GM23338 (cell line): ENCODE measurements around the gene SORL1-AS1.

Experiments used
- ATAC-seq: fragments of 200-7000 bp; cut with Tn5 transposase; 3 replicates; pipeline ENCODE4 v1.9.1; 2020
- DNase-seq: peaks from one replicate; pipeline ENCODE4 v3.0.0-alpha.2; 2015; ENCODE audit warnings: low spot score
- H2AFZ ChIP-seq: fragments of 200-600 bp; sonication (generic); 2 replicates; pipeline ENCODE4 v1.8.0; 2016; ENCODE audit warnings: antibody characterized with exemption, mild to moderate bottlenecking, moderate library complexity
- H3F3A ChIP-seq: fragments of 200-600 bp; sonication (generic); replicated peaks from 2 replicates; pipeline ENCODE4 v1.8.0; 2017; ENCODE audit warnings: antibody characterized with exemption, mixed run types, low read depth
- H3K27ac ChIP-seq: fragments of 200-600 bp; sonication (generic); 2 replicates; pipeline ENCODE4 v1.6.1; 2016; ENCODE audit warnings: low read depth
- H3K27me3 ChIP-seq: fragments of 200-600 bp; sonication (generic); 2 replicates; pipeline ENCODE4 v1.8.0; 2016; ENCODE audit warnings: mild to moderate bottlenecking, mixed run types, moderate library complexity; ENCODE audit not compliant: insufficient read depth
- H3K36me3 ChIP-seq: fragments of 200-600 bp; sonication (generic); 2 replicates; pipeline ENCODE4 v1.8.0; 2016; ENCODE audit warnings: mild to moderate bottlenecking; ENCODE audit not compliant: insufficient read depth
- H3K4me1 ChIP-seq: fragments of 200-600 bp; sonication (generic); 2 replicates; pipeline ENCODE4 v1.8.0; 2016; ENCODE audit warnings: mild to moderate bottlenecking, moderate library complexity; ENCODE audit not compliant: insufficient read depth
- H3K4me2 ChIP-seq: fragments of 200-600 bp; sonication (generic); 2 replicates; pipeline ENCODE4 v1.7.1; 2017; ENCODE audit warnings: mixed run types
- H3K4me3 ChIP-seq: fragments of 200-600 bp; sonication (generic); 2 replicates; pipeline ENCODE4 v1.6.1; 2016; ENCODE audit warnings: mixed run types
- H3K79me2 ChIP-seq: fragments of 200-600 bp; sonication (generic); replicated peaks from 2 replicates; pipeline ENCODE4 v1.8.0; 2017; ENCODE audit warnings: mild to moderate bottlenecking; ENCODE audit not compliant: insufficient read depth
- H3K9me2 ChIP-seq: fragments of 200-600 bp; sonication (generic); 2 replicates; pipeline ENCODE4 v1.8.0; 2017; ENCODE audit not compliant: insufficient read depth
- H4K20me1 ChIP-seq: fragments of 200-600 bp; sonication (generic); replicated peaks from 2 replicates; pipeline ENCODE4 v1.8.0; 2017; ENCODE audit warnings: mild to moderate bottlenecking; ENCODE audit not compliant: insufficient read depth
- H3K27ac Mint-ChIP-seq: 2 replicates; pipeline ENCODE4 v1.8.0; 2020; ENCODE audit warnings: inconsistent platforms, mild to moderate bottlenecking, moderate library complexity, mixed read lengths
- H3K27me3 Mint-ChIP-seq: 3 replicates; pipeline ENCODE4 v1.8.0; 2022; ENCODE audit warnings: low read depth, mild to moderate bottlenecking, moderate library complexity, mixed read lengths, inconsistent platforms; ENCODE audit not compliant: insufficient read depth, poor library complexity
- H3K36me3 Mint-ChIP-seq: 3 replicates; pipeline ENCODE4 v1.8.0; 2021; ENCODE audit warnings: low read depth, mild to moderate bottlenecking, inconsistent platforms, moderate library complexity, mixed read lengths
- H3K4me1 Mint-ChIP-seq: 3 replicates; pipeline ENCODE4 v1.8.0; 2020; ENCODE audit warnings: mild to moderate bottlenecking, inconsistent platforms, mixed read lengths
- H3K4me3 Mint-ChIP-seq: 3 replicates; pipeline ENCODE4 v1.8.0; 2021; ENCODE audit warnings: moderate library complexity, mild to moderate bottlenecking, inconsistent platforms, mixed read lengths
- H3K9me3 Mint-ChIP-seq: 3 replicates; pipeline ENCODE4 v1.8.0; 2020; ENCODE audit warnings: moderate library complexity, mild to moderate bottlenecking, inconsistent platforms, mixed read lengths
- CREB1 ChIP-seq: fragments of 250-450 bp; sonication (Bioruptor Pico); IDR thresholded peaks from 2 replicates; pipeline ENCODE4 v1.5.0; 2020; ENCODE audit warnings: low read depth, mild to moderate bottlenecking, moderate library complexity
- CTCF ChIP-seq, 2 experiments: fragments of 200-600 bp in 1 of 2; sonication (generic) in 1 of 2; conservative IDR thresholded peaks; 2 replicates each; pipeline versions ENCODE4 v1.5.1 to v1.6.1; 2016 to 2017; ENCODE audit warnings: antibody characterized with exemption in 2 of 2, low read depth in 2 of 2, mild to moderate bottlenecking in 2 of 2, moderate library complexity in 1 of 2
- ETS1 ChIP-seq: IDR thresholded peaks from 2 replicates; pipeline ENCODE4 v1.6.1; 2016; ENCODE audit warnings: antibody characterized with exemption
- EZH2 ChIP-seq: fragments of 200-600 bp; sonication (generic); IDR thresholded peaks from one replicate; pipeline ENCODE4 v1.8.0; 2017; ENCODE audit warnings: antibody characterized with exemption, mild to moderate bottlenecking, low read depth; ENCODE audit not compliant: unreplicated experiment
- EZH2phosphoT487 ChIP-seq: fragments of 200-600 bp; sonication (generic); IDR thresholded peaks from one replicate; pipeline ENCODE4 v1.8.1; 2018; ENCODE audit warnings: antibody characterized with exemption; ENCODE audit not compliant: unreplicated experiment
- JUNB ChIP-seq: IDR thresholded peaks from one replicate; pipeline ENCODE4 v1.6.1; 2016; ENCODE audit warnings: antibody characterized with exemption; ENCODE audit not compliant: unreplicated experiment
- NANOG ChIP-seq: IDR thresholded peaks from 2 replicates; pipeline ENCODE4 v1.6.1; 2016; ENCODE audit warnings: antibody characterized with exemption, borderline replicate concordance
- POLR2AphosphoS5 ChIP-seq: IDR thresholded peaks from 2 replicates; pipeline ENCODE4 v1.6.1; 2016; ENCODE audit warnings: antibody characterized with exemption, low read depth
- STAT1 ChIP-seq: IDR thresholded peaks from one replicate; pipeline ENCODE4 v1.6.1; 2016; ENCODE audit warnings: antibody characterized with exemption; ENCODE audit not compliant: unreplicated experiment
- ZNF114 ChIP-seq: fragments of 250-450 bp; sonication (Bioruptor Pico); IDR thresholded peaks from 2 replicates; pipeline ENCODE4 v1.5.0; 2020; ENCODE audit warnings: mild to moderate bottlenecking, moderate library complexity
- ZNF331 ChIP-seq: fragments of 250-450 bp; sonication (Bioruptor Pico); IDR thresholded peaks from 2 replicates; pipeline ENCODE4 v1.5.0; 2020; ENCODE audit warnings: low read depth, mild to moderate bottlenecking, moderate library complexity
- TF ChIP-seq, protein P1 (sequence below): fragments of 250-450 bp; sonication (Bioruptor Pico); IDR thresholded peaks from 2 replicates; pipeline ENCODE4 v1.5.0; 2020; ENCODE audit warnings: mild to moderate bottlenecking, moderate library complexity
- TF ChIP-seq, protein P2 (sequence below): IDR thresholded peaks from one replicate; pipeline ENCODE4 v1.6.1; 2018; ENCODE audit warnings: antibody characterized with exemption; ENCODE audit not compliant: unreplicated experiment

Gene SORL1-AS1

DNA sequence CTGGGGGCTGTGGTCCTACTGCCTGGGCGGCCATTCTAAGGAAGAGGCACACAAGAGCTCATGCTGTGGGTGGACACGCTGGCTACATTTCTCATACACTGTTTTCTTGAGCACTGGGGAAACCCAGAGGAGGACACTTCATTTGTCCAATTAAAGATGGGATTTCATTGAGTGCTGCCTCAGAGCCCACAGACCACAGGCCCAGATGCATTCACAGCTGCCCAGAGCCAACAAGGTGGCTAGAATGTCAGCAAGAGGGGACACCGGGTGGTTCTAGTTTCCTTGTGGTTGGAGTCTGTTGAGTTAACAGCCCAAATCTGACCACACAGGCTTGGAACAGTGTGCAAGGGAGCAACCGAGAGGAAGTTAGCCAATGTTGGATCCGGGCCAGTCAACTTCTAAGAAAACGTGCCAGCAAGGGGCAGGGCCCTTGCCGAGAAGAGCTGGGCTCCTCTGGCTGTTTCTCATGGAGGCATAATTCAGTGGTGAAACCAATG, 35.7 kb downstream of the SORL1-AS1 start:
- H3K36me3 Mint-ChIP-seq = no peaks in the 10 kb centered on the region
- no peaks in the 10 kb centered on the region for H3K79me2 ChIP-seq
- TF ChIP-seq ZNF114 = no peak
- no peak for TF ChIP-seq EZH2phosphoT487
- TF ChIP-seq STAT1 = no peak
- no peak for TF ChIP-seq POLR2AphosphoS5
- no peak for TF ChIP-seq ZNF331 (CRISPR knock-in tag)
- TF ChIP-seq ETS1 = no peak
- TF ChIP-seq CTCF (conservative IDR thresholded peaks at IDR 0.05; ENCODE audit: low read depth in 2 of 2) = no peak
- TF ChIP-seq CREB1 = no peak
- TF ChIP-seq, protein P1, sequence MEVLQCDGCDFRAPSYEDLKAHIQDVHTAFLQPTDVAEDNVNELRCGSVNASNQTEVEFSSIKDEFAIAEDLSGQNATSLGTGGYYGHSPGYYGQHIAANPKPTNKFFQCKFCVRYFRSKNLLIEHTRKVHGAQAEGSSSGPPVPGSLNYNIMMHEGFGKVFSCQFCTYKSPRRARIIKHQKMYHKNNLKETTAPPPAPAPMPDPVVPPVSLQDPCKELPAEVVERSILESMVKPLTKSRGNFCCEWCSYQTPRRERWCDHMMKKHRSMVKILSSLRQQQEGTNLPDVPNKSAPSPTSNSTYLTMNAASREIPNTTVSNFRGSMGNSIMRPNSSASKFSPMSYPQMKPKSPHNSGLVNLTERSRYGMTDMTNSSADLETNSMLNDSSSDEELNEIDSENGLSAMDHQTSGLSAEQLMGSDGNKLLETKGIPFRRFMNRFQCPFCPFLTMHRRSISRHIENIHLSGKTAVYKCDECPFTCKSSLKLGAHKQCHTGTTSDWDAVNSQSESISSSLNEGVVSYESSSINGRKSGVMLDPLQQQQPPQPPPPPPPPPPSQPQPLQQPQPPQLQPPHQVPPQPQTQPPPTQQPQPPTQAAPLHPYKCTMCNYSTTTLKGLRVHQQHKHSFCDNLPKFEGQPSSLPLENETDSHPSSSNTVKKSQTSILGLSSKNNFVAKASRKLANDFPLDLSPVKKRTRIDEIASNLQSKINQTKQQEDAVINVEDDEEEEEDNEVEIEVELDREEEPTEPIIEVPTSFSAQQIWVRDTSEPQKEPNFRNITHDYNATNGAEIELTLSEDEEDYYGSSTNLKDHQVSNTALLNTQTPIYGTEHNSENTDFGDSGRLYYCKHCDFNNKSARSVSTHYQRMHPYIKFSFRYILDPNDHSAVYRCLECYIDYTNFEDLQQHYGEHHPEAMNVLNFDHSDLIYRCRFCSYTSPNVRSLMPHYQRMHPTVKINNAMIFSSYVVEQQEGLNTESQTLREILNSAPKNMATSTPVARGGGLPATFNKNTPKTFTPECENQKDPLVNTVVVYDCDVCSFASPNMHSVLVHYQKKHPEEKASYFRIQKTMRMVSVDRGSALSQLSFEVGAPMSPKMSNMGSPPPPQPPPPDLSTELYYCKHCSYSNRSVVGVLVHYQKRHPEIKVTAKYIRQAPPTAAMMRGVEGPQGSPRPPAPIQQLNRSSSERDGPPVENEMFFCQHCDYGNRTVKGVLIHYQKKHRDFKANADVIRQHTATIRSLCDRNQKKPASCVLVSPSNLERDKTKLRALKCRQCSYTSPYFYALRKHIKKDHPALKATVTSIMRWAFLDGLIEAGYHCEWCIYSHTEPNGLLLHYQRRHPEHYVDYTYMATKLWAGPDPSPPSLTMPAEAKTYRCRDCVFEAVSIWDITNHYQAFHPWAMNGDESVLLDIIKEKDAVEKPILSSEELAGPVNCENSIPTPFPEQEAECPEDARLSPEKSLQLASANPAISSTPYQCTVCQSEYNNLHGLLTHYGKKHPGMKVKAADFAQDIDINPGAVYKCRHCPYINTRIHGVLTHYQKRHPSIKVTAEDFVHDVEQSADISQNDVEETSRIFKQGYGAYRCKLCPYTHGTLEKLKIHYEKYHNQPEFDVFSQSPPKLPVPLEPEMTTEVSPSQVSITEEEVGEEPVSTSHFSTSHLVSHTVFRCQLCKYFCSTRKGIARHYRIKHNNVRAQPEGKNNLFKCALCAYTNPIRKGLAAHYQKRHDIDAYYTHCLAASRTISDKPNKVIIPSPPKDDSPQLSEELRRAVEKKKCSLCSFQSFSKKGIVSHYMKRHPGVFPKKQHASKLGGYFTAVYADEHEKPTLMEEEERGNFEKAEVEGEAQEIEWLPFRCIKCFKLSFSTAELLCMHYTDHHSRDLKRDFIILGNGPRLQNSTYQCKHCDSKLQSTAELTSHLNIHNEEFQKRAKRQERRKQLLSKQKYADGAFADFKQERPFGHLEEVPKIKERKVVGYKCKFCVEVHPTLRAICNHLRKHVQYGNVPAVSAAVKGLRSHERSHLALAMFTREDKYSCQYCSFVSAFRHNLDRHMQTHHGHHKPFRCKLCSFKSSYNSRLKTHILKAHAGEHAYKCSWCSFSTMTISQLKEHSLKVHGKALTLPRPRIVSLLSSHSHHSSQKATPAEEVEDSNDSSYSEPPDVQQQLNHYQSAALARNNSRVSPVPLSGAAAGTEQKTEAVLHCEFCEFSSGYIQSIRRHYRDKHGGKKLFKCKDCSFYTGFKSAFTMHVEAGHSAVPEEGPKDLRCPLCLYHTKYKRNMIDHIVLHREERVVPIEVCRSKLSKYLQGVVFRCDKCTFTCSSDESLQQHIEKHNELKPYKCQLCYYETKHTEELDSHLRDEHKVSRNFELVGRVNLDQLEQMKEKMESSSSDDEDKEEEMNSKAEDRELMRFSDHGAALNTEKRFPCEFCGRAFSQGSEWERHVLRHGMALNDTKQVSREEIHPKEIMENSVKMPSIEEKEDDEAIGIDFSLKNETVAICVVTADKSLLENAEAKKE (CRISPR knock-in tag) = no peak
- TF ChIP-seq, protein P2, sequence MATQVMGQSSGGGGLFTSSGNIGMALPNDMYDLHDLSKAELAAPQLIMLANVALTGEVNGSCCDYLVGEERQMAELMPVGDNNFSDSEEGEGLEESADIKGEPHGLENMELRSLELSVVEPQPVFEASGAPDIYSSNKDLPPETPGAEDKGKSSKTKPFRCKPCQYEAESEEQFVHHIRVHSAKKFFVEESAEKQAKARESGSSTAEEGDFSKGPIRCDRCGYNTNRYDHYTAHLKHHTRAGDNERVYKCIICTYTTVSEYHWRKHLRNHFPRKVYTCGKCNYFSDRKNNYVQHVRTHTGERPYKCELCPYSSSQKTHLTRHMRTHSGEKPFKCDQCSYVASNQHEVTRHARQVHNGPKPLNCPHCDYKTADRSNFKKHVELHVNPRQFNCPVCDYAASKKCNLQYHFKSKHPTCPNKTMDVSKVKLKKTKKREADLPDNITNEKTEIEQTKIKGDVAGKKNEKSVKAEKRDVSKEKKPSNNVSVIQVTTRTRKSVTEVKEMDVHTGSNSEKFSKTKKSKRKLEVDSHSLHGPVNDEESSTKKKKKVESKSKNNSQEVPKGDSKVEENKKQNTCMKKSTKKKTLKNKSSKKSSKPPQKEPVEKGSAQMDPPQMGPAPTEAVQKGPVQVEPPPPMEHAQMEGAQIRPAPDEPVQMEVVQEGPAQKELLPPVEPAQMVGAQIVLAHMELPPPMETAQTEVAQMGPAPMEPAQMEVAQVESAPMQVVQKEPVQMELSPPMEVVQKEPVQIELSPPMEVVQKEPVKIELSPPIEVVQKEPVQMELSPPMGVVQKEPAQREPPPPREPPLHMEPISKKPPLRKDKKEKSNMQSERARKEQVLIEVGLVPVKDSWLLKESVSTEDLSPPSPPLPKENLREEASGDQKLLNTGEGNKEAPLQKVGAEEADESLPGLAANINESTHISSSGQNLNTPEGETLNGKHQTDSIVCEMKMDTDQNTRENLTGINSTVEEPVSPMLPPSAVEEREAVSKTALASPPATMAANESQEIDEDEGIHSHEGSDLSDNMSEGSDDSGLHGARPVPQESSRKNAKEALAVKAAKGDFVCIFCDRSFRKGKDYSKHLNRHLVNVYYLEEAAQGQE = no peak
- no peak for TF ChIP-seq EZH2
- no peak for TF ChIP-seq NANOG
- TF ChIP-seq JUNB = no peak
- H3K4me2 ChIP-seq = no peak overlapping the region
- H3F3A ChIP-seq = no peaks in the 10 kb centered on the region
- H3K36me3 ChIP-seq = no peaks in the 10 kb centered on the region
- ATAC-seq = no peak
- no peak overlapping the region for H3K4me3 Mint-ChIP-seq
- no peak for DNase-seq
- H3K4me1 Mint-ChIP-seq = peaks cover 17% of the 10 kb centered on the region
- no peak overlapping the region for H3K27ac Mint-ChIP-seq
- H3K4me1 ChIP-seq = peaks cover 7% of the 10 kb centered on the region
- H3K4me3 ChIP-seq = no peak overlapping the region
- no peaks in the 10 kb centered on the region for H3K9me2 ChIP-seq
- peak overlapping the region; percentile 97 for H2AFZ ChIP-seq
- H3K27me3 Mint-ChIP-seq = no peaks in the 10 kb centered on the region
- H3K27me3 ChIP-seq = no peaks in the 10 kb centered on the region
- no peak overlapping the region for H3K27ac ChIP-seq
- H3K9me3 Mint-ChIP-seq = no peaks in the 10 kb centered on the region
- H4K20me1 ChIP-seq = no peaks in the 10 kb centered on the region
